Mononuclear cell (primary cell): Measurements from ENCODE around the gene DEPP1. TPM values are rescaled to one million over a fixed set of nuclear protein-coding genes. Genes with fewer than 3 reads are reported as not detected.

Source experiments
- H3K27me3 ChIP-seq: 2 replicates; pipeline ENCODE4 v1.6.0; 2011; ENCODE audit warnings: low read length, control low read depth; ENCODE audit not compliant: insufficient read depth
- H3K4me1 ChIP-seq: 2 replicates; pipeline ENCODE4 v1.5.1; 2011; ENCODE audit warnings: mild to moderate bottlenecking, low read length, control low read depth; ENCODE audit not compliant: insufficient read depth
- H3K4me3 ChIP-seq: 2 replicates; pipeline ENCODE4 v1.5.1; 2011; ENCODE audit warnings: mild to moderate bottlenecking, low read length, moderate library complexity
- H3K9me3 ChIP-seq: 2 replicates; pipeline ENCODE4 v1.5.1; 2011; ENCODE audit warnings: low read depth, mild to moderate bottlenecking, control low read depth, low read length
- total RNA-seq: library from RNA; depleted of rRNA; stranded (reverse); fragments of >200 nt; gene quantifications from one replicate; pipeline ENCODE4 v1.2.3, GENCODE V29; 2012

Gene DEPP1
- total RNA-seq, 1 donor = 0.21 TPM

DNA sequence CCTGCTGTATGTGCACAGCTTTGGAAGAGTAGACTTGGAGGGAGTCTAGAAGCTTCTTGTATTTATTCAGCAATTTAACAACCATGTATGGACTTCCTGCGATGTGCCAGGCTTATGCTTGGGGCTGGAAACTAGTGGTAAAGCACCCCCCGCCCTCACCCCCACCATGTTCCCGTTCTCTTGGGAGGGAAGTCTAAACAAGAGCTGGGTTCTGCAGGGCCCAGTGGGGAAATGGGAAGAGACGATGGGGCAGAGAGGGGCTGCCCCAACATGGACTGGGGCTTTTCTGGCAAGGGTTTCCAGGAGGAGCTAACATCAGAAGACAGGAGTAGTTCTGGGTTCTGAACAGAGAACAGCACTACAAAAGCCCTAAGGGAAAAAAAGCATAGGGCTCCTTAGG, 11.0 kb downstream of the DEPP1 start:
- Histone ChIP-seq H3K9me3 (no peaks in the 10 kb centered on the region), H3K4me3 (no peak overlapping the region), H3K27me3 (no peaks in the 10 kb centered on the region), H3K4me1 (peaks cover 98% of the 10 kb centered on the region)

- Histone ChIP-seq H3K4me3 (no peak overlapping the region), H3K4me1 (peaks cover 98% of the 10 kb centered on the region), H3K27me3 (no peaks in the 10 kb centered on the region), H3K9me3 (no peaks in the 10 kb centered on the region)
These were observed 11.6 kb downstream of the DEPP1 start for GRCh38 chr10:44966816-44967509.

GRCh38 chr10:44966129-44966815, 12.3 kb downstream of the DEPP1 start:
- no peaks in the 10 kb centered on the region for H3K27me3 ChIP-seq
- peaks cover 98% of the 10 kb centered on the region for H3K4me1 ChIP-seq
- H3K9me3 ChIP-seq = no peaks in the 10 kb centered on the region
- H3K4me3 ChIP-seq = no peak overlapping the region

DNA sequence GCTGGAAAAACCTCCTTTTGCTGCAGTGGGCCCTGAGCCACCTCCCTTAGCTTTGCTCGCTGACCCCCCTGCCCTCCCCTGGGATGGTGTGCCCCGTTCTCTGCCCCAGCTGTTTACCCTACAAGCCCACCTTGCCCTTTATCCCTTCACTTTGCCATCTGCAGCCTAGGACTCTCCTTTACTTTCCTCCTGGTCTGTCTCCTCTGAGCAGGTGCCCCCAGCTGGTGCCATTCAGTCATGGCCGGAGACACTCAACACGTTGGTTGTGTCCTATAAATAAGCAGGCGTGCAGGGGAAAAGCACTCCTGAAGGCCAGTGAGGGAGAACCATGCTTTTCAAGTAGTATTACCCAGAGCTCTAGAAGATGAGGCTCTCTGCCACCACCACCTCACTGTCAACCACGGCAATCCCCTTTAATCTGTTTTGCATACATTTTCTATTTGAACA, 12.9 kb downstream of the DEPP1 start:
- H3K27me3 ChIP-seq = no peaks in the 10 kb centered on the region
- peaks cover 98% of the 10 kb centered on the region for H3K4me1 ChIP-seq
- no peak overlapping the region for H3K4me3 ChIP-seq
- H3K9me3 ChIP-seq = no peaks in the 10 kb centered on the region

GRCh38 chr10:44965104-44965503, 13.5 kb downstream of the DEPP1 start:
- no peaks in the 10 kb centered on the region for H3K9me3 ChIP-seq
- H3K4me1 ChIP-seq = peaks cover 99% of the 10 kb centered on the region
- no peaks in the 10 kb centered on the region for H3K27me3 ChIP-seq
- H3K4me3 ChIP-seq = no peak overlapping the region

- Histone ChIP-seq H3K27me3 (no peaks in the 10 kb centered on the region), H3K4me3 (no peak overlapping the region), H3K9me3 (no peaks in the 10 kb centered on the region), H3K4me1 (peaks cover 94% of the 10 kb centered on the region)
These were observed 14.6 kb downstream of the DEPP1 start for GRCh38 chr10:44963772-44964633.

DNA sequence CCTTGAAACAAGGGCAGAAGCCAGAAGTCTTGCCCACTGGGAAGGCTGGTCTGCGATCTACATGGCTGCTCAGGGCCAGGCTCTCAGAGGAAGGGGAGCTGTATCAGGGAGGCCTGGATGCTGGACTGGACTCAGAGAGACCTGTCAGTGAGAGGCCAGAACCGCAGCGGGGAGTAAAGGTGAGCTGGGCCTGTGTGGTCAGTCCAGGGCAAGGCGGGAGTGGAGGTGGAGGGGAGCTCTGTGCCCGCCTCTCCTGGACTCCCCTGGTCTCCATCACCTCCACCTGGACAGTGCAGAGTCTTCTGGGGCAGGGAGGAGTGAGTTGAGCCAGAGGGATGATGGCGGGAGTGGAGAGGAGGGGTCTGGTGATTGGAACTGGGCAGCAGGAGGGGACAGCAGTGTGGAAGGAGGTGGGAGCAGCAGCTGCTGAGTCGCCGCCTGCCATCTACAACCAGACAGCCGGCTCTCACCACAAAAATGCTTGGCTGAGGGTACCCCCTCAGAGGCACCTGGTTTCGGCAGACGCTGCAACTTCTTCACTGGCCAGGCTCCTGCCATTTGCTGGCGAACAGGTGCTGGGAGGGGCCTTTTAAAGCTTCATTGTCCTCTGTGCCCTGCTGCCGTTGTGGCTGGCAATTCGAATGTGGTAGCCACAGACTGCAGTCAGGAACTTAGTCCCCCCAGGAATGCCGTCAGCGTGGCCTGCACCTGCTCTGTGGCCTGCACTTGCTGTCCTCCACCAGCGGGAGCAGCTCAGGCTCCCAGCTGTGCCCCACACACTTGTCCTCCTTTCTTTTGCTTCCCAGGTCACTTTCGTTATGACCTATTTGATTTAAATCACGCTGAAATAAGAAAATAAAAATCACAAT, 15.5 kb downstream of the DEPP1 start:
- H3K4me1 ChIP-seq = peaks cover 94% of the 10 kb centered on the region
- no peaks in the 10 kb centered on the region for H3K27me3 ChIP-seq
- no peak overlapping the region for H3K4me3 ChIP-seq
- H3K9me3 ChIP-seq = no peaks in the 10 kb centered on the region

GRCh38 chr10:44961931-44962750, 16.5 kb downstream of the DEPP1 start:
- H3K4me3 ChIP-seq = no peak overlapping the region
- no peaks in the 10 kb centered on the region for H3K9me3 ChIP-seq
- no peaks in the 10 kb centered on the region for H3K27me3 ChIP-seq
- peaks cover 94% of the 10 kb centered on the region for H3K4me1 ChIP-seq

- Histone ChIP-seq H3K4me1 (peaks cover 91% of the 10 kb centered on the region), H3K9me3 (no peaks in the 10 kb centered on the region), H3K27me3 (no peaks in the 10 kb centered on the region), H3K4me3 (peak overlapping the region; percentile 87)
These were observed 17.4 kb downstream of the DEPP1 start for GRCh38 chr10:44961230-44961571.

DNA sequence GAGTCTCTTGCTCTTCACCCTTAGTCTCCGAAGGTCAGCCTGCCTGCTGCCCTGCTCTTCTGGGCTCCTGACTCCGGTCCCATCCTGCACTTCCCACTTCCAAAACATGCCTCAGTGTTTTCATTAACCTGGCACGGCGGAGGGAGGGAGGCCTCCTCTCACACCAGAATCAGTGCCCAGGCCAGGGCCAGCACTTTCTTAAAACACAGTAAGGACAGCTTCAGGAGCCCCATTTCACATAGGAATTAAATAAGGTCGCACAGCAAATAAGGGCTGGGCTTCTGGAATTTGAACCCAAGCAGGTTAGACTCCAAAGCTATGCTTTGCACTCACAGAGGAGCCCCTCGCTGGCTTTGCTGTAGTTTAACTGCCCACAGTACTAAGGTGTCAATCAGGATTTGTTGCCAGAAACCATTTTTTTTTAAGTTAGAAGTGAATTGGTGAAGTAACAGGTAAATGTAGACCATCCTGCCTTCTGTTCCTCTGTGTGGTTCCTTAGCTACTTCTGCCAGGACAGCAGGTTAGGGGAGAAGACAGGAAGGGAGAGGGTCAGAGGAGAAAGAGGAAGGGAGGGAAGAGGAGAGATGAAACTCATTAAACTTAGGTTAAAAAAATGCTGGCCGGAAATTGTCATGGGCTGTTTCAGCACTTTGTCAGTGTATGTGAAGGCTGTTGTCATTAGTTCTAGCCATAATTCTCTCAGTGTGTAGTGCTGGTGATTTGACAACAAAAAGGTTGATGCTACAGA, 18.0 kb downstream of the DEPP1 start:
- Histone ChIP-seq H3K4me3 (peak overlapping the region; percentile 87), H3K9me3 (no peaks in the 10 kb centered on the region), H3K27me3 (no peaks in the 10 kb centered on the region), H3K4me1 (peaks cover 86% of the 10 kb centered on the region)

DNA sequence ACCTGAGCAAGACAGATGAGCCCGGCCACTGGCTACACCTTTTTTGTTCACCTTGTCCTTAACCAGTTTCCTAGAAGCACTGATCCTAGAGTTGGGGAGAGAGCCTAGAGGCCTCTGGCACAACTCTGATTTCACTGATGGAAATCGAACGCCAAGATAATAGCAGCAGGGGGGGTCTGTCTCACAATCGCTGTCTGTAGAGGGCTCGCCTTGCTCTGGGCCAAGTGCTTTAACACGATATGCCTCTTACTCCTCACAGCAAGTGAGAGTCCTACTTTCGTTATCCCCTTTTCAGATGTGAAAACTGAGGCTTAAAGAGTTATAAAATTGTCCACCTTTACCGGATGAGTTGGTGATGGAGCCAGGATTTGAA, 18.5 kb downstream of the DEPP1 start:
- no peaks in the 10 kb centered on the region for H3K27me3 ChIP-seq
- no peaks in the 10 kb centered on the region for H3K9me3 ChIP-seq
- H3K4me3 ChIP-seq = peak overlapping the region; percentile 87
- H3K4me1 ChIP-seq = peaks cover 80% of the 10 kb centered on the region

DNA sequence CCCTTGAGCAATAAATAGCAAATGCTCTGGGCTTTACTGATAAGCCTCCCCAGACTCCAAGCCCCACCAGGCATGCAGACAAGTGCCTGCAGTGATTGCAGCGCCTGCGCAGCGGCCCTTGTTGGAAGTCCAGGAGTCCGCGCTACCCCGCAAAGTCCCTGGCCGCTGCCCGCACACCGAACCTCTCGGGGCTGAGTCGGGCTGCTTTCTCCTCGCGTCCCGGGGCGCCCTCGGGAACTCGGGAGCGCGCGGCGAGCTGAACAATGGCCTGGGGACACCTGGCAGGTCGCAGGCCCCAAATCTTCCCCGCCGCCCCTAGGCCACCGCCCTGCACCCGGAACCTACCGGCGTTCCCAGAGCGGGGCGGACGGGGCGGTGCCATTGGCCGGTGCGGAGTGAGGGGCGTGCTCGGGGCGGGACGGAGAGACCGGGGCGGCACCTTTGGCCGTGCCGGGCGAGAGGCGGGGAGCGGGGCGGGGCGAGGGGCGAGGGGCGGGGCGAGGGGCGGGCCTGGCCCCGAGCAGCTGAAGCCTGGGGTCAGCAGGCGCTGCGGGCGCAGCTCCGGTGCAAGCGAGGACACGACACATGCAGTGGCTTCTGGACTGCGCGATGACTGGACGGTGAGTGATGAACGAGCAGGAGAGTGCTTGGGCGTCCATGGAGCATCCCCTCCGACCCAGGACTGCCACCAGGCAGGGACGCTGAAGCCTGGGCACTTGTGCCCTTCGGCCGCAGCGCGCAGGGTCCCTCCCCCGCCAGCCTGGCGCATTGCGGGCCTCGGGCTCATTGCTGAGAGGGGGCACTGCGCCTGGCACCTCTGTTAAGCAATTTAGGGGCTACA, 19.1 kb downstream of the DEPP1 start, which contains the start of gene RASSF4:
RASSF4 (plus strand) TSS at position 556 of the 841 bp plus-strand sequence. CDS start 10,401 bp downstream, outside the sequence.
- H3K4me3 ChIP-seq = peak within 1 kb of the TSS; percentile 87
- H3K27me3 ChIP-seq = no peaks in the 10 kb centered on the region
- no peaks in the 10 kb centered on the region for H3K9me3 ChIP-seq
- H3K4me1 ChIP-seq = peaks cover 74% of the 10 kb centered on the region

GRCh38 chr10:44958898-44959246, 19.7 kb downstream of the DEPP1 start:
- Histone ChIP-seq H3K4me3 (peak overlapping the region; percentile 87), H3K27me3 (no peaks in the 10 kb centered on the region), H3K9me3 (no peaks in the 10 kb centered on the region), H3K4me1 (peaks cover 68% of the 10 kb centered on the region)
